Lower leg skin (tissue), 4 donors: ENCODE measurements around the gene GPR27. TPM values are rescaled to one million over a fixed set of nuclear protein-coding genes. Genes with fewer than 3 reads are reported as not detected.

Experiments used
- DNase-seq, 2 donors: peaks; one replicate each; pipeline ENCODE4 v3.0.0-alpha.2; 2019; ENCODE audit warnings: low spot score in 2 of 2
- H3K4me3 ChIP-seq: fragments of 200-600 bp; sonication (generic); 2 replicates; pipeline ENCODE4 v1.5.1; 2017; ENCODE audit warnings: mild to moderate bottlenecking, low read depth; ENCODE audit not compliant: poor library complexity, severe bottlenecking
- POLR2A ChIP-seq, 2 donors: fragments of 450-650 bp; IDR thresholded peaks; one replicate each; pipeline ENCODE4 v1.6.1; 2016 to 2017; ENCODE audit warnings: antibody characterized with exemption in 2 of 2, mild to moderate bottlenecking in 1 of 2, moderate library complexity in 1 of 2
- WGBS, 2 donors: methylation state at CpG; one replicate each; pipeline ENCODE4 v1.1.5; 2018; 5-methylcytosine and 5-hydroxymethylcytosine counted together
- intact Hi-C: fragments of 100-400 bp; cut with DNase I; formaldehyde crosslinking; loops from one replicate; pipeline ENCODE4 v1.15.0; 2023; ENCODE audit warnings: low total_unique reads
- total RNA-seq, 4 donors: library from RNA; depleted of rRNA; stranded (reverse); fragments of >200 nt; gene quantifications; one replicate each; pipeline ENCODE4 v1.1.0, GENCODE V29; 2016
- TF ChIP-seq, protein P1 (sequence below), 3 donors: fragments of 450-650 bp; IDR thresholded peaks; one replicate each; pipeline ENCODE4 v1.5.1; 2016; ENCODE audit warnings: antibody characterized with exemption in 3 of 3, mild to moderate bottlenecking in 3 of 3, moderate library complexity in 2 of 3

Gene GPR27
- total RNA-seq, 4 donors from 2014 or later = 1.9 to 4.5 (median 2.5) TPM

DNA sequence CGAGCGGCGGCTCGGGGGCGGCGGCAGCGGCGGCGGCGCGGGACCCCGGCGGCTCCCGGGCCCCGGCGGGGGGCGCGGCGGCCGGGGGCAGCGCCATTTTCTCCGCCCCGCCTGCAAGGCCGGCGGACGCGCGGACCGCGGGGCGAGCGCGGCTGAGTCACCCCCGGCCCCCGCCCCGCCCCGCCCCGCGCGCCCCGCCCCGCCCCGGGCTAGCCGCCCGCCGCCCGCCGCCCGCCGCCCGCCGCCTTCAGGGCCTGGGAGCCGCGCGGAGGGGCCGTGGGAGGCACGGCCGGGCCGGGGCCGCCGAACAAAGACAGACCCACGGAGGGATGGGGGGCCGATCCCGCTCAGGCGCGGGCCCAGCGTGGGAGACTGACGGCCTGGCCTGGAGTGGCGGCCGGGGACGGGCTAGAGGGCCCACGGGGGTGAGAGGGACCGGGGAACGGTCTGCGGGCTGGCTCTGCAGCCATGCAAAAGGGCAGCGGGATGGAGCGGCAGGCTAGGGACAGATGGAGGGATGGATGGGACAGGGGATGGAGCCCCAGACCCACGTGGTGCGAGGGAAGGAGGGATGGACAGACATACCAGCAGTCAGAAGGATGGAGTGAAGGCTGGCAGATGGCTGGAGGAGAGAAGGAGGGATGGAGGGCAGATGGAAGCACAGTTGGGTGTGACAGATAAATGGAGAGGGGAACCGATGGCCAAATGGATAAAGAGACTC is 28.2 kb upstream of the GPR27 start, which contains the start of gene EIF4E3:
Gene EIF4E3 (minus strand): TSS at position 132 of the 721 bp plus-strand sequence. CDS start 35 bp downstream, at position 97.
- WGBS, 2 donors = 4 to 11% methylated on average over 18 to 24 of the region's 80 CpGs
- intact Hi-C loops = no loop called here
- TF ChIP-seq, protein P1, sequence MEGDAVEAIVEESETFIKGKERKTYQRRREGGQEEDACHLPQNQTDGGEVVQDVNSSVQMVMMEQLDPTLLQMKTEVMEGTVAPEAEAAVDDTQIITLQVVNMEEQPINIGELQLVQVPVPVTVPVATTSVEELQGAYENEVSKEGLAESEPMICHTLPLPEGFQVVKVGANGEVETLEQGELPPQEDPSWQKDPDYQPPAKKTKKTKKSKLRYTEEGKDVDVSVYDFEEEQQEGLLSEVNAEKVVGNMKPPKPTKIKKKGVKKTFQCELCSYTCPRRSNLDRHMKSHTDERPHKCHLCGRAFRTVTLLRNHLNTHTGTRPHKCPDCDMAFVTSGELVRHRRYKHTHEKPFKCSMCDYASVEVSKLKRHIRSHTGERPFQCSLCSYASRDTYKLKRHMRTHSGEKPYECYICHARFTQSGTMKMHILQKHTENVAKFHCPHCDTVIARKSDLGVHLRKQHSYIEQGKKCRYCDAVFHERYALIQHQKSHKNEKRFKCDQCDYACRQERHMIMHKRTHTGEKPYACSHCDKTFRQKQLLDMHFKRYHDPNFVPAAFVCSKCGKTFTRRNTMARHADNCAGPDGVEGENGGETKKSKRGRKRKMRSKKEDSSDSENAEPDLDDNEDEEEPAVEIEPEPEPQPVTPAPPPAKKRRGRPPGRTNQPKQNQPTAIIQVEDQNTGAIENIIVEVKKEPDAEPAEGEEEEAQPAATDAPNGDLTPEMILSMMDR (IDR thresholded peaks at IDR 0.05) = no peak
- no peak for TF ChIP-seq POLR2A (IDR thresholded peaks at IDR 0.05)
- peak within 1 kb of the TSS; percentile 59 for H3K4me3 ChIP-seq
- no peak for DNase-seq

DNA sequence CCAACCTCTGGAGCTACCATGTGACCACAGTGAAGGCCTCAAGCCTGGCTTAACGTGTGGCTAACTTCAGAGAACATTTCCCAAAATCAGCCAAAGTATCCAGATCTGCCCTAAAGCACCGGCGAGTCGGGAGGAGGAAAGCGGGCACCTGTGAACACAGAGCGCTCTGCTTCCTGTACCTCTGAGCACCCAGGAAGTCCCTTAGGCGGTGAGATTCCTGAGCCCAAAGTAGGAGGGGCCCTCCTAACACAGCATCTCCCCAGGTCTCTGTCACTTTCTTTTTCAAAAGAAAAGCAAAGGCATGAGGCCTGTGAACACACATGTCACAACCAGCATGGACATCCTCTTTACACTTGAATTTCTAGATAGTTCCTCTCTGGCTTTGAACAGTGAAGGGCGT is 27.5 kb upstream of the GPR27 start:
- intact Hi-C loops = no loop called here
- H3K4me3 ChIP-seq = no peak overlapping the region
- no peak for DNase-seq
- no peak for TF ChIP-seq POLR2A (IDR thresholded peaks at IDR 0.05)
- TF ChIP-seq, protein P1 (IDR thresholded peaks at IDR 0.05) = no peak
- WGBS, 2 donors = 55 to 61% methylated on average over 8 of the region's 8 CpGs

- intact Hi-C loops = no loop called here
- DNase-seq = no peak
- TF ChIP-seq POLR2A (IDR thresholded peaks at IDR 0.05) = no peak
- TF ChIP-seq, protein P1 (IDR thresholded peaks at IDR 0.05) = no peak
- no peak overlapping the region for H3K4me3 ChIP-seq
- 73 to 81% methylated on average over 4 of the region's 4 CpGs for WGBS, 2 donors
These were observed 24.9 kb upstream of the GPR27 start for GRCh38 chr3:71728632-71729342.

DNA sequence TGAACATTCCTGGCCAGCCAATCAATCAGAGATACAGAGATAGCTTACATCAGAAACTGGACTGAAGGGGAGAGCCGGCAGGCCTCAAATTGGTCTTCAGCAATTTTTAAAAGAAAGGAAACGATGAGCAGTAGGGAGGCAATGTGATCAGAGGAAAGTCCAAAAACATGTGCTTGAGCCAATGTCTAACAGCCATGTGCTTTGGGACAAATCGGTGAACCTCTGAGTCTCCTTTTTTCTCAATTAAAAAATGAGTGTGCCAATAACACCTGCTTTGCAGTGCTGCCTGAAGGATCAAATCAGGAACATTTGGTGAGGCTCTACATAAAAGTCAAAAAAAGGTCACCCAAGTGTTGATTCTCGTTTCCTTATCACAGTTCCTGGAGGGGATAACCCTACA is 21.0 kb upstream of the GPR27 start:
- intact Hi-C loops = no loop called here
- no peak for TF ChIP-seq POLR2A (IDR thresholded peaks at IDR 0.05)
- TF ChIP-seq, protein P1 (IDR thresholded peaks at IDR 0.05) = no peak
- no peak overlapping the region for H3K4me3 ChIP-seq
- WGBS, 2 donors = 92 to 93% methylated on average over 4 of the region's 4 CpGs
- no peak for DNase-seq

GRCh38 chr3:71733319-71733718 is 20.3 kb upstream of the GPR27 start:
- TF ChIP-seq, protein P1 (IDR thresholded peaks at IDR 0.05) = no peak
- TF ChIP-seq POLR2A (IDR thresholded peaks at IDR 0.05) = no peak
- no peak overlapping the region for H3K4me3 ChIP-seq
- intact Hi-C loops = no loop called here
- DNase-seq = no peak
- 94 to 95% methylated on average over 2 of the region's 2 CpGs for WGBS, 2 donors
